ENCODE measurements around the gene CACNA1F.

CACNA1F gene

GRCh38 chrX:49193542-49193964, 39.6 kb downstream of the CACNA1F start:
- no peak for DNase-seq

- DNase-seq = no peak
Observed at GRCh38 chrX:49192722-49193328, 40.3 kb downstream of the CACNA1F start.

GRCh38 chrX:49191574-49192011, 41.5 kb downstream of the CACNA1F start:
- no peak for DNase-seq

GRCh38 chrX:49190821-49191573, 42.1 kb downstream of the CACNA1F start:
- peak; percentile 96 for DNase-seq

GRCh38 chrX:49189606-49190005, 43.5 kb downstream of the CACNA1F start:
- no peak for DNase-seq

- DNase-seq = no peak
Observed at GRCh38 chrX:49188468-49189076, 44.6 kb downstream of the CACNA1F start.

- no peak for DNase-seq
Observed at GRCh38 chrX:49187526-49187925, 45.6 kb downstream of the CACNA1F start.

- DNase-seq = no peak
Observed at GRCh38 chrX:49187028-49187394, 46.1 kb downstream of the CACNA1F start.

GRCh38 chrX:49186125-49187027, 46.8 kb downstream of the CACNA1F start, which contains the start of gene PRICKLE3:
Gene PRICKLE3 (minus strand): TSS chrX:49186373. CDS start chrX:49186297, 76 bp downstream.
- DNase-seq = peak; percentile 81

GRCh38 chrX:49184294-49185281, 48.6 kb downstream of the CACNA1F start:
- DNase-seq = peak; percentile 76

GRCh38 chrX:49183701-49184281, 49.3 kb downstream of the CACNA1F start:
- DNase-seq = no peak

GRCh38 chrX:49179358-49179757, 53.8 kb downstream of the CACNA1F start:
- DNase-seq = no peak

- no peak for DNase-seq
Observed at GRCh38 chrX:49178537-49178936, 54.6 kb downstream of the CACNA1F start.

GRCh38 chrX:49177873-49178480, 55.2 kb downstream of the CACNA1F start:
- no peak for DNase-seq

GRCh38 chrX:49177338-49177833, 55.8 kb downstream of the CACNA1F start:
- DNase-seq = no peak

GRCh38 chrX:49176421-49177326, 56.5 kb downstream of the CACNA1F start:
- DNase-seq = no peak

GRCh38 chrX:49175435-49176274, 57.5 kb downstream of the CACNA1F start:
- no peak for DNase-seq

GRCh38 chrX:49174723-49175122, 58.4 kb downstream of the CACNA1F start:
- no peak for DNase-seq

Measured in femur (tissue), 1 donor.